UCSD-AML1 (cell line): Measurements from ENCODE around the gene DOK7.
"Not testable (repeated sequence)": the region's sequence is repeated elsewhere in the genome, so short reads cannot be mapped to it uniquely, and the experiment has no call there.

Source experiments
- DNase-seq: peaks from one replicate; lab custom pipeline; 2025; ENCODE audit not compliant: unreplicated experiment; lab: John Stamatoyannopoulos, UW

DOK7 gene

GRCh38 chr4:3442959-3443749, 20.0 kb upstream of the DOK7 start:
- DNase-seq, result peak; percentile 64

GRCh38 chr4:3443750-3444309, 19.3 kb upstream of the DOK7 start:
- no peak for DNase-seq

GRCh38 chr4:3444351-3445110, 18.6 kb upstream of the DOK7 start:
- DNase-seq, result no peak

- DNase-seq, result no peak
Observed at GRCh38 chr4:3445111-3445820, 17.8 kb upstream of the DOK7 start.

GRCh38 chr4:3445829-3446545, 17.1 kb upstream of the DOK7 start:
- no peak for DNase-seq

GRCh38 chr4:3446631-3447320, 16.3 kb upstream of the DOK7 start:
- DNase-seq, result no peak

GRCh38 chr4:3447431-3448395, 15.4 kb upstream of the DOK7 start:
- no peak for DNase-seq

- DNase-seq, result no peak
Observed at GRCh38 chr4:3449047-3449573, 14.0 kb upstream of the DOK7 start.

GRCh38 chr4:3449574-3450534, 13.3 kb upstream of the DOK7 start:
- no peak for DNase-seq

GRCh38 chr4:3450643-3451042, 12.5 kb upstream of the DOK7 start:
- DNase-seq, result no peak

- no peak for DNase-seq
Observed at GRCh38 chr4:3451956-3452355, 11.2 kb upstream of the DOK7 start.

GRCh38 chr4:3452376-3452775, 10.7 kb upstream of the DOK7 start:
- no peak for DNase-seq

GRCh38 chr4:3455596-3455995, 7.5 kb upstream of the DOK7 start:
- not testable (repeated sequence) for DNase-seq

GRCh38 chr4:3458371-3458770, 4.7 kb upstream of the DOK7 start:
- no peak for DNase-seq

- not testable (repeated sequence) for DNase-seq
Observed at GRCh38 chr4:3459156-3459555, 4.0 kb upstream of the DOK7 start.

GRCh38 chr4:3460926-3461325, 2.2 kb upstream of the DOK7 start:
- no peak for DNase-seq

GRCh38 chr4:3461515-3462291, 1.4 kb upstream of the DOK7 start:
- no peak for DNase-seq
